Fibroblast of pulmonary artery (primary cell): ENCODE results near the gene ATP6V0C.

ENCODE experiments used
- DNase-seq: peaks from one replicate; pipeline ENCODE4 v3.0.0-alpha.2; 2010; ENCODE audit warnings: low read depth
- H3K4me3 ChIP-seq: replicated peaks from 2 replicates; pipeline ENCODE4 v1.5.1; 2011; ENCODE audit warnings: low read depth, mild to moderate bottlenecking, control low read depth, low read length, moderate library complexity
- TF ChIP-seq, protein P1 (sequence below): IDR thresholded peaks from 2 replicates; pipeline ENCODE4 v1.5.1; 2011; ENCODE audit warnings: mild to moderate bottlenecking, control low read depth, low read length, inconsistent platforms; ENCODE audit errors: missing control alignments

ATP6V0C gene

DNA sequence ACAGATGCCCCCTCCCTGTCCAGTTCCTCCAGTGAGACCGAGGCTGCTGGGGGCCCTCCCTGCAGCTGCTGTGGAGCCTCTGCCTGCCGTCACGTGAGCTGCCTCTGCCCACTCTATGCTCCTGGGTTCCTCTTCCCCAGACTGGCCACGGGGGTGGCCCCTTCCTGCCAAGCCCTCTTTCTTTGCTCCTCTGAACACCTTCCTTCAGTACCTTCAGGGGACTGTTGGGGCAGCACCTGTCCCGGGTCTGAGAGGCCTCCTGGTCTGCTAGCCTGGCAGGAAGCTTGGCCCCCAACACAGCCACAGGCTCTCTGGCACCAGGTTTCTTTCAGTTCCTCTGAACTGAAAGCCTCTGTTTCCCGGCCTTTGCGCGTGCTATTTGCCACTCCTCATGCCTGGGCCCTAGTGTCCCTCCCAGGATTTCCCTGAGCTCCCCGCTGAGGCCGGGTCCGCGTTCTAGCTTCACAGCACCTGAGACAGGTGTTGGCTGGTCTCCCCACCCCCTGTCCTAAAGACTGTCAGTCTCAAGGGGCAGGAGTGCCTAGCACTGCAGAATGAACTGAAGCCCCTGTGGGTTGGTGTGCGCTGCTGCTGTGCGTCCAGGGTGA, 6.6 kb upstream of the ATP6V0C start:
- DNase-seq: no peak

DNA sequence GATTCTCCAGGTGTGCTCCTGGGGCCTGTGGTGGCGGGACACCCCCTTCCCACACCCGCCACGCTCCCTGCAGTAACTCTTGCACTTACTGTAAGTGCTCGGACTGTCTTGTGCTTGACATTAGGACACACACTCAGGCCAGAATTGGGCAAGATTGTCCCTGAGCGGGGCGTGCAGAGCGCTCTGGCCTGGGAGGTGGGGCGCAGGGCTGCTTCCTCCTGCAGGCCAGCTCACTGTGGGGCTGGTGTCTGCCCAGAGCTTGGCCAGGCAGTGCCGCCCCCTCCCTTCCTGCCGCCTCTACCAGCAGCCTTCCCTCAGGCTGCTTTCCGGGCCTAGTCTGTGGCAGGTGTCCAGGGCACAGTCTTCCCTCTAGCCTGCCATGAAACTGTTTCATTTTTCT, 6.1 kb upstream of the ATP6V0C start:
- TF ChIP-seq, protein P1, sequence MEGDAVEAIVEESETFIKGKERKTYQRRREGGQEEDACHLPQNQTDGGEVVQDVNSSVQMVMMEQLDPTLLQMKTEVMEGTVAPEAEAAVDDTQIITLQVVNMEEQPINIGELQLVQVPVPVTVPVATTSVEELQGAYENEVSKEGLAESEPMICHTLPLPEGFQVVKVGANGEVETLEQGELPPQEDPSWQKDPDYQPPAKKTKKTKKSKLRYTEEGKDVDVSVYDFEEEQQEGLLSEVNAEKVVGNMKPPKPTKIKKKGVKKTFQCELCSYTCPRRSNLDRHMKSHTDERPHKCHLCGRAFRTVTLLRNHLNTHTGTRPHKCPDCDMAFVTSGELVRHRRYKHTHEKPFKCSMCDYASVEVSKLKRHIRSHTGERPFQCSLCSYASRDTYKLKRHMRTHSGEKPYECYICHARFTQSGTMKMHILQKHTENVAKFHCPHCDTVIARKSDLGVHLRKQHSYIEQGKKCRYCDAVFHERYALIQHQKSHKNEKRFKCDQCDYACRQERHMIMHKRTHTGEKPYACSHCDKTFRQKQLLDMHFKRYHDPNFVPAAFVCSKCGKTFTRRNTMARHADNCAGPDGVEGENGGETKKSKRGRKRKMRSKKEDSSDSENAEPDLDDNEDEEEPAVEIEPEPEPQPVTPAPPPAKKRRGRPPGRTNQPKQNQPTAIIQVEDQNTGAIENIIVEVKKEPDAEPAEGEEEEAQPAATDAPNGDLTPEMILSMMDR: no peak
- H3K4me3 ChIP-seq: no peak overlapping the region
- DNase-seq: no peak

More for the DNA sequence above, 6.6 kb upstream of the ATP6V0C start:
- TF ChIP-seq, protein P1: no peak
- H3K4me3 ChIP-seq: no peak overlapping the region

DNA sequence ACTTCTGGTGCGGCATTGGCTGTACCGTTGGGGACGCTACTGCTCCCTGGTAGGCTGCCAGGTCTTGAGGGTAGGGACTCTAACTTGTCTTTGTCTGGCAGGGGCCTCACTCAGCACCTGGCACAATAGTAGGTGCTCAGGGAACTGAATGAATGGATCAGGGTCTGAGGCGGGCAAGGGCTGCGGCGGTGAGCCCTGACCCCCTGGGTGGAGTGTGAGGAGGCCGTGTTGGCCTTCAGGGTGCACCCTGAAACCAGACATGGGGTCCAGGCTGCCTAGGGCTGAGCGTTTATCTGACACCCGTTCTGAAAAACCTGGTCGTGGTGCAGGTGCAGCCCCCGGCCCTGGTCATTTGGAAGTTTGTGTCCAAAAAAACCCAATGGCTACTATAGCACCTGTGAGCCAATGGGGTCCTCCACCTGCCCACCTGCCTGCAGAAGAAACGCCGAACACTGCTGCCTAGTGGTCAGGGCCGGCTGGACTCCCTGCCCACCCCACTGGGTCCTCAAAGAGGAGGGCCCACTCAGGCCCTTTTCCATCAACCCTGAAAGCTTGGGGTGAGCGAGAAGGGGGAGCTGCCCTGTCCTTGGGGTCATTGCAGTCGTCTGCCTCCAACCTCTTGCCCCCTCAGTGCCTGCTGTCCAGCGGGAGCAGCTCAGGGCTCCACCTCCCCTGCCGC, 4.9 kb upstream of the ATP6V0C start:
- no peak overlapping the region for H3K4me3 ChIP-seq

DNA sequence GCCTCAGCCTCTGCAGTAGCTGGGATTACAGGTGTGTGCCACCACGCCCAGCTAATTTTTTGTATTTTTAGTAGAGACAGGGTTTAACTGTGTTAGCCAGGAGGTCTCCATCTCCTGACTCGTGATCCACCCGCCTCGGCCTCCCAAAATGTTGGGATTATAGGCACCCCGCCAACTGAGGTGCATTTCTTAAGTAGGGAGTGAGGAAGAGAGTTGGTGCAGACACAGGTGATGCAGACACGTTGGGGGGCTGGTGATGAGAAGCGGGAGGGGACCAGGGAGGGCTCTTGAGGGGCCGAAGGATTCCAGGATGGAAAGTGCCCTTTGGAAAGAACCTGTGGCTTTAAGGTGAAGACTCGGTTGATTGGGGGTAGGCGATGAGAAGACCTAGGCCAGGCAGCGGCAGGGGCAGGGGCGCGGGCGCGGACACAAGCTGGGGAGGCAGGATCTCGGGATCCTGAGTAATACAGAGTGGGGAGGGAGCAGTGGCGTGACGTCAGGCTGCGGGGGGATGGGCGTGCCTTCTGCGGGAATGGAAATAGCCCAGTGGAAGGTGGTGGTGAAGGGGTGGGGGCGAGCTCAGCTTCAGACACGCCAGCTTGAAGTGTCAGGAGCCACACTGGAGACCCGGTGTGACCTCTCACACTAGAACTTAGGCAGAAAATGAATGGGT, 2.5 kb upstream of the ATP6V0C start:
- TF ChIP-seq, protein P1: no peak
- H3K4me3 ChIP-seq: no peak overlapping the region
- peak; percentile 57 for DNase-seq

More for the DNA sequence above, 4.9 kb upstream of the ATP6V0C start:
- no peak for DNase-seq
- TF ChIP-seq, protein P1: no peak

DNA sequence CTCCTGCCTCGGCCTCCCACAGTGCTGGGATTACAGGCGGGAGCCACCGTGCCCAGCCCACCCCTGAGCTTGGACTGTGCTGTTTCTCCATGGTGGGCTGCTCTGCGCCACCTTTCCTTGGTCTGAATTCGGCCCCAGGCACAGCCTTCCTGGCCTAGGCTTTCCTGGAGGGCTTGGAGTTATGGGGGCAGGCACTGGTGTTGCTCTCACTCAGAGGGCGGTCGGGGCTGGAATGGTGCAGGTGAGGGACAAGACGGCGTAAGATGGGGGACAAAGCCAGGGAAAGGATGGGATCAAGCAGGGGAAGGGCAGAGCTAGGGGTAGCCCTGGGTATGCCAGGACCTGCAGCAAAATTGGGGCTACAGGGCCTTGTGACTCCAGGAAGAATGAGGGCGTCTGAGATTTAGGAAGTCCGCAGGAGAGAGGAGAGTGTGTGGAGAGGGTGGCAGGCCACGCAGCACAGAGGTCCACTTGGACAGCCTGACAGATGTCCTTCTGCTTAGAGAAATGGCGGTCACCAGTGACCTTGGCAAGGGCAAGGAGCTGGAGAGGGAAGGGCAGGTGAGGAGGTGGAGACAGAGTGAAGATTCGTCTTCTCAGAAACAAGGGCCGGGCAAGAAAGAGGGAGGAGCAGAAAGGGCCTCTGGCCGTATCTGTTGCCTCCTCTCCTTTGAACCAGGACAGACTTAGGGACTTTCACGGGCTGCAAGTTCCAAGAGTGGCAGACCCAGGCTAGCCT, 1.6 kb upstream of the ATP6V0C start:
- TF ChIP-seq, protein P1: no peak
- H3K4me3 ChIP-seq: no peak overlapping the region
- no peak for DNase-seq

DNA sequence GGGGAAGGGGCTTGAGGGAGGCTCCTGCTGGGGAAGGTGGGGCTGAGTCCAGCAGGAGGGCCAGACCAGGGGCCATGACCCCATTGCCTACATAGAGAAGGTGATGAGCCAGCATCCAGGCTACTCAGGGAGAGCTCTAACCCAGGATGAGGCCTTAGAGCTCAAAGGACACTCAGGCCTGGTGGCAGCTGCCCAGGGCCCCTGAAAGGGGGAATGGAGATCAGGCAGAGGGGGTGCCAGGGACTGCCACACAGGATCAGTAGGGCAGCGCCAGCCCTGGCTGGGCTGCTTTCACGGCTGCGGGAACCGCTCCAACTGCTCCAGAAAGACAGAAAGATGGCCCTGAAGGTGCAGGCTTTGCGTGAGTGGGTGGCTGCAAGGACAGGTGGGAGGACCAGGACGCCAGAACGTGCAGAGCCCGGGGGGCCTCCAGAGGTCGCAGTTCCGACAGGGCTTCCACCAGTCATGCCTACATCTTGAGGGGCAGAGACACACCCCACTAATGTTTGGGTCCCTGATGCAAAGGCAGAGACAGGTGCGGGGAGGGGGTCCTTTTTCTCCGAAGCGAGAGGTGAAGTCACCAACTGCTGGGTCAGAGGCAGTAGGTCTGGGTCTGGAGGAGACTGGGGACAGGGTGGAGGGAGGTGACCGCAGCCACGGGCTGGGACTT, 882 bp upstream of the ATP6V0C start:
- TF ChIP-seq, protein P1: no peak
- no peak for DNase-seq
- peak overlapping the region; percentile 59 for H3K4me3 ChIP-seq
